H1 (cell line): ENCODE measurements around the gene CLEC2A. TPM values are rescaled to one million over a fixed set of nuclear protein-coding genes. Genes with fewer than 3 reads are reported as not detected.

Experiments used
- CHD2 ChIP-seq: IDR thresholded peaks from 2 replicates; pipeline ENCODE4 v1.6.1; 2012; ENCODE audit warnings: low read length, improper control_type of control experiment
- EZH2 ChIP-seq: fragments of 200-600 bp; sonication (generic); IDR thresholded peaks from 2 replicates; pipeline ENCODE4 v1.7.1; 2012; ENCODE audit warnings: low read depth, mild to moderate bottlenecking, moderate library complexity, low read length, inconsistent platforms; ENCODE audit not compliant: severe bottlenecking
- GTF2F1 ChIP-seq: IDR thresholded peaks from 2 replicates; pipeline ENCODE4 v1.6.1; 2012; ENCODE audit warnings: low read depth, low read length, improper control_type of control experiment, borderline replicate concordance
- MAFK ChIP-seq: IDR thresholded peaks from 2 replicates; pipeline ENCODE4 v1.6.1; 2012; ENCODE audit warnings: low read depth, mild to moderate bottlenecking, improper control_type of control experiment, low read length
- POU5F1 ChIP-seq: IDR thresholded peaks from 2 replicates; pipeline ENCODE4 v1.6.1; 2011; ENCODE audit warnings: low read depth, mild to moderate bottlenecking, low read length, moderate library complexity
- RNF2 ChIP-seq: fragments of 200-900, 300-1000 bp; sonication (generic); IDR thresholded peaks from 2 replicates; pipeline ENCODE4 v1.7.1; 2016; ENCODE audit warnings: borderline replicate concordance, low read depth, mild to moderate bottlenecking, antibody characterized with exemption, low read length; ENCODE audit not compliant: poor library complexity, severe bottlenecking; ENCODE audit errors: missing control alignments
- SAP30 ChIP-seq: fragments of 300-600 bp; sonication (generic); IDR thresholded peaks from 2 replicates; pipeline ENCODE4 v1.7.1; 2012; ENCODE audit warnings: low read length, moderate library complexity, mild to moderate bottlenecking, inconsistent platforms; ENCODE audit not compliant: insufficient read depth, insufficient replicate concordance
- SRF ChIP-seq: IDR thresholded peaks from 2 replicates; pipeline ENCODE4 v1.6.1; 2011; ENCODE audit warnings: mild to moderate bottlenecking, low read depth, low read length, moderate library complexity
- polyA plus RNA-seq, 7 experiments: library from polyadenylated mRNA; depleted of rRNA in 3 of 7; stranded (reverse) in 5 of 7; unstranded in 2 of 7; fragments of >200 nt in 5 of 7; fragments of 200-250 nt in 2 of 7; gene quantifications; 1 replicate in 5 of 7; 2 replicates in 1 of 7; 4 replicates in 1 of 7; pipeline versions ENCODE4 v1.2.1 to v1.2.3, GENCODE V29; 2011 to 2013; ENCODE audit warnings: missing spikeins in 2 of 7, mixed read lengths in 2 of 7
- total RNA-seq: library from RNA; stranded (reverse); fragmentation: NEBNext Ultra II Directional; extraction: Animal tissue kit (Norgen Biotek cat#: 25700); gene quantifications from 2 replicates; pipeline ENCODE4 v1.2.1, GENCODE V29; 2021
- TF ChIP-seq, protein P1 (sequence below): IDR thresholded peaks from 2 replicates; pipeline ENCODE4 v1.6.1; 2012; ENCODE audit warnings: inconsistent platforms

Gene CLEC2A
- total and polyA plus RNA-seq, 2 of the 8 experiments (the other 6 are each of a cell fraction or from before 2014, with no cell fraction given): 0.63 to 3.7 TPM

GRCh38 chr12:9869307-9870161 lies 62.6 kb downstream of the CLEC2A start, which contains the start of gene CLEC2B (continued):
- TF ChIP-seq SAP30: no peak
- no peak for TF ChIP-seq POU5F1
- no peak for TF ChIP-seq GTF2F1
- no peak for TF ChIP-seq CHD2
- TF ChIP-seq RNF2: no peak
- no peak for TF ChIP-seq SRF
- no peak for TF ChIP-seq MAFK
- TF ChIP-seq, protein P1, sequence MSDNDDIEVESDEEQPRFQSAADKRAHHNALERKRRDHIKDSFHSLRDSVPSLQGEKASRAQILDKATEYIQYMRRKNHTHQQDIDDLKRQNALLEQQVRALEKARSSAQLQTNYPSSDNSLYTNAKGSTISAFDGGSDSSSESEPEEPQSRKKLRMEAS: no peak
- TF ChIP-seq EZH2: no peak
